ENCODE data around the gene CKS1B. TPM values are rescaled to one million over a fixed set of nuclear protein-coding genes. Genes with fewer than 3 reads are reported as not detected.
A peak's percentile ranks its signal among the peaks of the same experiment; 100 is the strongest.

Gene CKS1B
- total and polyA plus RNA-seq, 9 of the 15 experiments (the other 6 are each of a cell fraction or from before 2014, with no cell fraction given) = 215 to 1,103 (median 460) TPM

DNA sequence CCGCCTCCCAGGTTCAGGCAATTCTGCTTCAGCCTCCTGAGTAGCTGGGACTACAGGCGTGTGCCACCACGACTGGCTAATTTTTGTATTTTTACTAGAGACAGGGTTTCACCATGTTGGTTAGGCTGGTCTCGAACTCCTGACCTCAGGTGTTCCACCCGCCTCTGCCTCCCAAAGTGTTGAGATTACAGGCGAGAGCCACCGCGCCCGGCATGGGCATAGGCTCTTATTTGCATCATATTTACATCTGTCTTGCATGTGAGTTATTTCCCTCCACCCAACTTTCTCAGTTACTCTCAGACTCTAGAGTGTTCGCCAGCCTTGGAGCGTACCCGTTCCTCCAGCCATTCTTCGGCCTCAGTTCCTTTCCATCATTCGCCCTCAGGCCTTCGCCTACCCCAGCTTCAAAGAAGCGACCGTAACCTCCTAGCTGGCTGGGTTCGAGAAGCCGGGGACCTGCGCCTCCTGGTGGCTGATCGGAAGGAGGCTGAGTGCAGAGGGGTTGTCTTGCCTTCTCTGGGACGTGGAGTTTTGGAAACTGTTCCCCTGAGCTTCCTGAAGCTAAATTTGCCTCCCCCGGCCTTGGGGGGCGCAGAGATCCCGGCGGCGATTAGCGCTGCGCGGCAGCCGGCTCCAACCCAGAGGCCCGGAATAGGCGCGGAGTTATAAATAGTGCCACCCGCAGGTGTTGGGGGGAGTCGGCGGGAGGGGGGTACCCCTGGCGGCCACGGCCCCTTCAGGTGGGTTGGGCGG is 24.5 kb downstream of the CKS1B start (continued):
- TF ChIP-seq, protein P1, sequence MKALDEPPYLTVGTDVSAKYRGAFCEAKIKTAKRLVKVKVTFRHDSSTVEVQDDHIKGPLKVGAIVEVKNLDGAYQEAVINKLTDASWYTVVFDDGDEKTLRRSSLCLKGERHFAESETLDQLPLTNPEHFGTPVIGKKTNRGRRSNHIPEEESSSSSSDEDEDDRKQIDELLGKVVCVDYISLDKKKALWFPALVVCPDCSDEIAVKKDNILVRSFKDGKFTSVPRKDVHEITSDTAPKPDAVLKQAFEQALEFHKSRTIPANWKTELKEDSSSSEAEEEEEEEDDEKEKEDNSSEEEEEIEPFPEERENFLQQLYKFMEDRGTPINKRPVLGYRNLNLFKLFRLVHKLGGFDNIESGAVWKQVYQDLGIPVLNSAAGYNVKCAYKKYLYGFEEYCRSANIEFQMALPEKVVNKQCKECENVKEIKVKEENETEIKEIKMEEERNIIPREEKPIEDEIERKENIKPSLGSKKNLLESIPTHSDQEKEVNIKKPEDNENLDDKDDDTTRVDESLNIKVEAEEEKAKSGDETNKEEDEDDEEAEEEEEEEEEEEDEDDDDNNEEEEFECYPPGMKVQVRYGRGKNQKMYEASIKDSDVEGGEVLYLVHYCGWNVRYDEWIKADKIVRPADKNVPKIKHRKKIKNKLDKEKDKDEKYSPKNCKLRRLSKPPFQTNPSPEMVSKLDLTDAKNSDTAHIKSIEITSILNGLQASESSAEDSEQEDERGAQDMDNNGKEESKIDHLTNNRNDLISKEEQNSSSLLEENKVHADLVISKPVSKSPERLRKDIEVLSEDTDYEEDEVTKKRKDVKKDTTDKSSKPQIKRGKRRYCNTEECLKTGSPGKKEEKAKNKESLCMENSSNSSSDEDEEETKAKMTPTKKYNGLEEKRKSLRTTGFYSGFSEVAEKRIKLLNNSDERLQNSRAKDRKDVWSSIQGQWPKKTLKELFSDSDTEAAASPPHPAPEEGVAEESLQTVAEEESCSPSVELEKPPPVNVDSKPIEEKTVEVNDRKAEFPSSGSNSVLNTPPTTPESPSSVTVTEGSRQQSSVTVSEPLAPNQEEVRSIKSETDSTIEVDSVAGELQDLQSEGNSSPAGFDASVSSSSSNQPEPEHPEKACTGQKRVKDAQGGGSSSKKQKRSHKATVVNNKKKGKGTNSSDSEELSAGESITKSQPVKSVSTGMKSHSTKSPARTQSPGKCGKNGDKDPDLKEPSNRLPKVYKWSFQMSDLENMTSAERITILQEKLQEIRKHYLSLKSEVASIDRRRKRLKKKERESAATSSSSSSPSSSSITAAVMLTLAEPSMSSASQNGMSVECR (CRISPR knock-in tag; IDR thresholded peaks at IDR 0.05) = 0 out of 2 replicates have a peak, but pooled peaks have one; percentile 43
- TF ChIP-seq ATF6 (CRISPR knock-in tag; IDR thresholded peaks at IDR 0.05) = no peak
- TF ChIP-seq KAT8 (IDR thresholded peaks at IDR 0.05; ENCODE audit: low read depth) = no peak
- peak; percentile 68 for TF ChIP-seq RB1 (IDR thresholded peaks at IDR 0.05; ENCODE audit: low read depth)
- peak; percentile 62; the same call in 1 of the 2 replicates for TF ChIP-seq MEF2D (tag; conservative IDR thresholded peaks at IDR 0.05; ENCODE audit: low read depth)
- peak; percentile 50; the same call in 1 of the 2 replicates for TF ChIP-seq SP1 (CRISPR knock-in tag; IDR thresholded peaks at IDR 0.05)
- TF ChIP-seq POLR2G (IDR thresholded peaks at IDR 0.05; ENCODE audit: low read depth, low read length) = peak; percentile 69
- no peak for TF ChIP-seq KLF6 (CRISPR knock-in tag; IDR thresholded peaks at IDR 0.05; ENCODE audit: borderline replicate concordance)
- TF ChIP-seq MEF2A (IDR thresholded peaks at IDR 0.05; ENCODE audit: control insufficient read depth, low read depth, low read length) = peak; percentile 45; the same call in 1 of the 2 replicates
- 0 out of 4 replicates have a peak, but pooled peaks of 1 of the 2 experiments have one; percentile 44 for TF ChIP-seq TBL1XR1 (IDR thresholded peaks at IDR 0.05; ENCODE audit: low read length in 2 of 2)
- peak; percentile 33 for TF ChIP-seq SOX6 (IDR thresholded peaks at IDR 0.05)
- 0 out of 2 replicates have a peak, but pooled peaks have one; percentile 16 for TF ChIP-seq EGR1 (conservative IDR thresholded peaks at IDR 0.05)
- peak; percentile 9; the same call in 1 of the 2 replicates for TF ChIP-seq ZEB2 (IDR thresholded peaks at IDR 0.05)
- no peak for TF ChIP-seq ZNF717 (CRISPR knock-in tag; IDR thresholded peaks at IDR 0.05)
- peak in 1 of 2 experiments; percentile 95; a peak in 2 of 4 replicates for TF ChIP-seq UBTF (IDR thresholded peaks at IDR 0.05; ENCODE audit: borderline replicate concordance in 1 of 2, low read depth in 2 of 2, low read length in 2 of 2)
- peak; percentile 44; the same call in 1 of the 2 replicates for TF ChIP-seq ETV5 (CRISPR knock-in tag; IDR thresholded peaks at IDR 0.05; ENCODE audit: low read depth)
- no peak for TF ChIP-seq ZNF830 (CRISPR knock-in tag; IDR thresholded peaks at IDR 0.05)
- peak; percentile 40; the same call in 1 of the 2 replicates for TF ChIP-seq SMARCE1 (IDR thresholded peaks at IDR 0.05)
